Measurements from ENCODE around the gene MUC13. TPM values are rescaled to one million over a fixed set of nuclear protein-coding genes. Genes with fewer than 3 reads are reported as not detected.

The MUC13 gene
- total RNA-seq, 2 experiments from 2014 or later, result not detected

- Histone ChIP-seq H4K20me1 (ENCODE audit: insufficient read depth, low read length) (no peaks in the 10 kb centered on the region), H3K9me3 (ENCODE audit: low read length) (no peaks in the 10 kb centered on the region), H3K9me2 (ENCODE audit: insufficient read depth, low read length) (no peaks in the 10 kb centered on the region), H3K4me3 (ENCODE audit: low read depth, low read length, poor library complexity, severe bottlenecking) (no peak overlapping the region), H3K79me2 (ENCODE audit: insufficient read depth, low read depth, low read length) (no peaks in the 10 kb centered on the region), H2AFZ (ENCODE audit: low read length) (no peak overlapping the region), H3K36me3 (ENCODE audit: insufficient read depth, low read length) (no peaks in the 10 kb centered on the region), H3K4me1 (ENCODE audit: insufficient read depth, low read length, poor library complexity, severe bottlenecking) (no peaks in the 10 kb centered on the region), H3K27ac (ENCODE audit: low read depth, low read length, poor library complexity, severe bottlenecking) (no peak overlapping the region), H3K4me2 (ENCODE audit: low read length) (no peak overlapping the region)
- intact Hi-C loops (cut with micrococcal nuclease; ENCODE audit: unreplicated experiment), result no loop called here
- ChIA-PET POLR2A (no interaction called here), CTCF (ENCODE audit: unreplicated experiment) (interaction anchor here (1.4 kb wide), 1 partner anchor 23 kb away, joined by 3 read pairs; no protein-coding TSS in a partner anchor)
- DNase-seq (ENCODE audit: low spot score), result no peak
- TF ChIP-seq, protein P1, sequence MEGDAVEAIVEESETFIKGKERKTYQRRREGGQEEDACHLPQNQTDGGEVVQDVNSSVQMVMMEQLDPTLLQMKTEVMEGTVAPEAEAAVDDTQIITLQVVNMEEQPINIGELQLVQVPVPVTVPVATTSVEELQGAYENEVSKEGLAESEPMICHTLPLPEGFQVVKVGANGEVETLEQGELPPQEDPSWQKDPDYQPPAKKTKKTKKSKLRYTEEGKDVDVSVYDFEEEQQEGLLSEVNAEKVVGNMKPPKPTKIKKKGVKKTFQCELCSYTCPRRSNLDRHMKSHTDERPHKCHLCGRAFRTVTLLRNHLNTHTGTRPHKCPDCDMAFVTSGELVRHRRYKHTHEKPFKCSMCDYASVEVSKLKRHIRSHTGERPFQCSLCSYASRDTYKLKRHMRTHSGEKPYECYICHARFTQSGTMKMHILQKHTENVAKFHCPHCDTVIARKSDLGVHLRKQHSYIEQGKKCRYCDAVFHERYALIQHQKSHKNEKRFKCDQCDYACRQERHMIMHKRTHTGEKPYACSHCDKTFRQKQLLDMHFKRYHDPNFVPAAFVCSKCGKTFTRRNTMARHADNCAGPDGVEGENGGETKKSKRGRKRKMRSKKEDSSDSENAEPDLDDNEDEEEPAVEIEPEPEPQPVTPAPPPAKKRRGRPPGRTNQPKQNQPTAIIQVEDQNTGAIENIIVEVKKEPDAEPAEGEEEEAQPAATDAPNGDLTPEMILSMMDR (conservative IDR thresholded peaks at IDR 0.05; ENCODE audit: low read length), result peak; percentile 53
- TF ChIP-seq EZH2phosphoT487 (IDR thresholded peaks at IDR 0.05; ENCODE audit: borderline replicate concordance, low read depth, low read length), result no peak
- no TSS peak for BruUV-seq (replicated peaks)
Measured at GRCh38 chr3:124923833-124924232, 10.7 kb downstream of the MUC13 start.

GRCh38 chr3:124920718-124921117 lies 13.8 kb downstream of the MUC13 start:
- Histone ChIP-seq H2AFZ (ENCODE audit: low read length) (no peak overlapping the region), H3K9me2 (ENCODE audit: insufficient read depth, low read length) (no peaks in the 10 kb centered on the region), H3K27ac (ENCODE audit: low read depth, low read length, poor library complexity, severe bottlenecking) (no peak overlapping the region), H4K20me1 (ENCODE audit: insufficient read depth, low read length) (no peaks in the 10 kb centered on the region), H3K4me3 (ENCODE audit: low read depth, low read length, poor library complexity, severe bottlenecking) (no peak overlapping the region), H3K79me2 (ENCODE audit: insufficient read depth, low read depth, low read length) (no peaks in the 10 kb centered on the region), H3K4me2 (ENCODE audit: low read length) (no peak overlapping the region), H3K4me1 (ENCODE audit: insufficient read depth, low read length, poor library complexity, severe bottlenecking) (no peaks in the 10 kb centered on the region), H3K9me3 (ENCODE audit: low read length) (no peaks in the 10 kb centered on the region), H3K36me3 (ENCODE audit: insufficient read depth, low read length) (no peaks in the 10 kb centered on the region)
- no TSS peak for BruUV-seq (replicated peaks)
- TF ChIP-seq, protein P1 (conservative IDR thresholded peaks at IDR 0.05; ENCODE audit: low read length), result no peak
- no peak for TF ChIP-seq EZH2phosphoT487 (IDR thresholded peaks at IDR 0.05; ENCODE audit: borderline replicate concordance, low read depth, low read length)
- ChIA-PET POLR2A (no interaction called here), CTCF (ENCODE audit: unreplicated experiment) (no interaction called here)
- intact Hi-C loops (cut with micrococcal nuclease; ENCODE audit: unreplicated experiment), result no loop called here
- no peak for DNase-seq (ENCODE audit: low spot score)

DNA sequence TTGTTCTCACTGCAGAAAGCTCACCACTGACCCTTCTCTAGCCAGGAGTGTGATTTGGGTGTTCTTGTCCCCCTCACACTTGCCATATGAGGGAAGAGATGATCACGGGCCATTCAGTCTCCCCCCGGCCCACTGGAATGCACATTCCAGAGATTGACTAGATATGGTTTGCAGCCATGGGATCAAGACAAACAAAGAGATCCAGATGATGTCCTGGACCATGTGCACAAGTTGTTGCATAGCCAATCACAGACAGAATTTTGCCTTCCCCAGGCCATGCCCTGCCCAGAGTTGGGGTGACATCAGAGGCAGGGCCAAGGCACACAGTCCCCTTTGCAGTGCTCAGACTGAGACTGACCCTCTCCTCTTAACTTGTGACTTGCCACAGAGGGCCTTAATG lies 14.8 kb downstream of the MUC13 start:
- Histone ChIP-seq H3K4me1 (ENCODE audit: insufficient read depth, low read length, poor library complexity, severe bottlenecking) (no peaks in the 10 kb centered on the region), H3K36me3 (ENCODE audit: insufficient read depth, low read length) (no peaks in the 10 kb centered on the region), H2AFZ (ENCODE audit: low read length) (no peak overlapping the region), H3K27ac (ENCODE audit: low read depth, low read length, poor library complexity, severe bottlenecking) (no peak overlapping the region), H3K4me2 (ENCODE audit: low read length) (no peak overlapping the region), H3K4me3 (ENCODE audit: low read depth, low read length, poor library complexity, severe bottlenecking) (no peak overlapping the region), H4K20me1 (ENCODE audit: insufficient read depth, low read length) (no peaks in the 10 kb centered on the region), H3K79me2 (ENCODE audit: insufficient read depth, low read depth, low read length) (no peaks in the 10 kb centered on the region), H3K9me3 (ENCODE audit: low read length) (no peaks in the 10 kb centered on the region), H3K9me2 (ENCODE audit: insufficient read depth, low read length) (no peaks in the 10 kb centered on the region)
- DNase-seq (ENCODE audit: low spot score), result no peak
- ChIA-PET CTCF (ENCODE audit: unreplicated experiment) (no interaction called here), POLR2A (interaction anchor here (0.6 kb wide), 1 partner anchor 310 kb away, joined by 5 read pairs; no protein-coding TSS in a partner anchor)
- TF ChIP-seq, protein P1 (conservative IDR thresholded peaks at IDR 0.05; ENCODE audit: low read length), result no peak
- no peak for TF ChIP-seq EZH2phosphoT487 (IDR thresholded peaks at IDR 0.05; ENCODE audit: borderline replicate concordance, low read depth, low read length)
- intact Hi-C loops (cut with micrococcal nuclease; ENCODE audit: unreplicated experiment), result no loop called here
- no TSS peak for BruUV-seq (replicated peaks)
